OCI-M2 (cell line): Measurements from ENCODE around the gene EEF1E1.

Experiments
- DNase-seq: peaks from one replicate; lab custom pipeline; 2025; ENCODE audit not compliant: unreplicated experiment; lab: John Stamatoyannopoulos, UW

Gene EEF1E1

DNA sequence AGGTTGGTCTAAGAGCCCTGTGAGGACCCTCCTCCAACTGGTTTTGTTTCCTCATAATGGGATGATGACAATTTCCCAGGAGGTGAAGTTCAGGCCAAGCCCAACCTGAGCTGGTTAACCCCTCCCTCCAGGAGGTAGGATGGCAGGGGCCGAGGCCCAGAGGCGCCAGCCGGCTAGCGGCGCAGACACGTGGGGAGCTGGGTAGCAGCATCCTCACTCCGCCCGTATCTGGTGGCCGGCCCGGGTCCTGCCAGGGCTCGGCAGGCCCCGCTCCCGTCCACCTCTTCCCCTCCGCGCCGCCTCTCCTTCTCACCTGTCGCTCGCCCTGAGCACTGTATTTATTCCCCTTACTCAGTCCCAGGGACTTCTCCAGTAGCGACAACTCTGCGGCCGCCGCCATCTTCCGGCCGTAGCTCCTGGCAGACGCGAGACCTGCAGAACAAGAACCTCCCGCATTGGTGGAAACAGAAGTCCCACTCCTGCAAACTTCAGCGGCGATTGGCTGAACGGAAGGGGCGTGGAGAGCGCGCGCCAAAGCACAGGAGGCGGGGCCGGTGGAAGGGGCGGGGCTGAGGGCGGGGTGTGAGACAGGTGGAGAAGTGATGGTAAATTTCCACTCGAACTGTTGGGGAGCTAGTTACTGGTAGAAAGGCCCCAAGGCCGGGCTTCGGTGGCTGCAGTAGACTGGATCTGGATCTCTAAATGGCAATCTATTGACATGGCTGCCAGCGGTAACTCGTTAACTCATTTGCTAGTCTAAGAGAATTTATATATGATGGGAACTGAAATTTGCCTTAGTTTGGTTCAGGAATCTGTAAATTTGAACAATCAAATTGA, at the start of gene EEF1E1:
Gene EEF1E1, minus strand, starts transcription at position 427 of the 837 bp plus-strand sequence. Its CDS starts 27 bp downstream, at position 400.
- DNase-seq, result peak; percentile 80

DNA sequence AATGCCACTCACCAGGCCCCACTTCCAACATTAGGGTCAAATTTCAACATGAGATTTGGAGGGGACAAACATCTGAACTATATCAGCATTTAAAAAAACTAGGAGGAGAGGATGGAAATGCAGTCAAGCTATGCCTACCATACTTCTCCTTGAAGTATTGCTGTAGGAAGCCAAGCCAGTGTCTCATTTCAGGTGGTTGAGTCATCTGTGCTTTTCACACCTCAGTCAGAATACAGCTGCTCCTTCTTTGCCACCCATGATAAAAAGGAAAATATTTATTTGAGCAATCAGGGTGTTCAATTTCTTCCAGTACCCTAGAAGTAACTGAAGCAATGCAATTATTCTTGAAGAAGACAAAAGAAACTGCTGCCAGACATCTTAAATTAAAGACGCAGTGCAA, 47.0 kb upstream of the EEF1E1 start:
- DNase-seq, result no peak

DNA sequence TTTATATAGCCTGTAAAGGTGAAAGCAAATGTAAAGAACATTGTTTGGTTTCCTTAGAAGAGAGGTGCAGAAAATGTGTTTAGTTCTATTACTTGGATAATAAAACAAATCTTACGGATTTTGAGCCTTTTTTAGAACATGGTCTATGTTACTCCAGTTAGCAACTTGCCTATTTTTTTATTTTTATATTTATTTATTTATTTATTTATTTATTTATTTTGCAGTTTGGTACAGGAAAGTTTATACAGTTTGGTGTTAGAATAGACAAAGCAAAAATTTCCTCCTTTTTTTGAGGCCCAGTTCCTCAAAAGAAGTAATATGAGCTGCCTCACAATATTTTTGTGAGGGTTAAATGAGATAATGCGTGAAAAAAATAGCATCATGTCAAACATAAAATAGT, 41.6 kb upstream of the EEF1E1 start:
- DNase-seq, result no peak

DNA sequence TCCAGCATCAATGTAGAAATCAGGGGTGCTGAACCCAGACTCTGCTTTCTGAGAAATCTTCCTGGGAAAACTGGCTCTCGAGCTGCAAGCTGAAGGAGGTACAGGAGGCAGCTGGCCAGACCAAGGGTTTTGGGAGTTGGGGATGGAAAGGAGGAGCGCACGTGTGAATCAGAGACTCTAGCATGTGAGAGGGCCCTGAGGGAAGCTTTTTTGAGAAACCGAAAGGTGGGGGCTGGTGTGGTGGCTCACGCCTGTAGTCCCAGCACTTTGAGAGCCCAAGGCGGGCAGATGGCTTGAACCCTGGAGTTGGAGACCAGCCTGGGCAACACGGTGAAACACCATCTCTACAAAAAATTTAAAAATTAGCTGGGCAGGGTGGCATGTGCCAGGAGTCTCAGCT, 37.1 kb upstream of the EEF1E1 start:
- DNase-seq, result no peak

DNA sequence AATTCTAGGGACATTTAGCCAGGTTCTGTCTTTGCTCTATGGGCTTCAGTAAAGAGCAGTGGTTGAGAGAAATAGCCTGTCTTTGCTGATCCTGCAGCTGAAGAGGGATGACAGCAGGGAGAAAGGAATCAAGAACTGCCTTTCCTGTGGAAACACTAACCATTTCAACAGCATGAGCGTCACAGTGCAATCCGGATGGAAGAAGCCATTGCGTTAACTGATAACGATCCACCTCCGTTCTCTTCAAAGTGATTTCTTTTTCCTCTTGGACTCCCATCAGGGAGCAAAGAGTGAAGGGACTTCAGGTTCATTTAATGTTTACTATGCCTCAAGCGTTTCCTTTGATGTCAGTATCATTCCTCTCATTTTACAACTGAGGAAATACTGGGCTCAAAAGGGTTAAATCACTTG, 35.2 kb upstream of the EEF1E1 start:
- no peak for DNase-seq

DNA sequence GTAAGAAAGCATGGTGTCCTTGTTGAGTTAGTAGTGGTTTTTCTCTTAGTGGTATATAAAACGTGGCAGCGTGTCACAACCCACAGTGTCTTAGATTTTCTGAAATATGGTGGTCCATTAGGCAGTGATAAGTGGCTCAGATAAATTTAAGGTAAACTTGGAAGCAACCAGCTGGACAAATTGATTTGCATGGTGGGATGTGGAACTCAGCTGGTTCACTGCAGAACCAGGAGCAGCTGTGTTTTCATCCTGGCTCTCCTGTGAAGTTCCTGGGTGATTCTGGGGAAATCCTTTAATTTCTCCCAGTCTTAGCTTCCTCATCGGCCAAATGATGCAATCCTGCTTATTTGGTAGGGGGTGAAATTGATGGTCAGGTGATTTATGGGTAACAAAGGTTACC, 32.9 kb upstream of the EEF1E1 start:
- no peak for DNase-seq

DNA sequence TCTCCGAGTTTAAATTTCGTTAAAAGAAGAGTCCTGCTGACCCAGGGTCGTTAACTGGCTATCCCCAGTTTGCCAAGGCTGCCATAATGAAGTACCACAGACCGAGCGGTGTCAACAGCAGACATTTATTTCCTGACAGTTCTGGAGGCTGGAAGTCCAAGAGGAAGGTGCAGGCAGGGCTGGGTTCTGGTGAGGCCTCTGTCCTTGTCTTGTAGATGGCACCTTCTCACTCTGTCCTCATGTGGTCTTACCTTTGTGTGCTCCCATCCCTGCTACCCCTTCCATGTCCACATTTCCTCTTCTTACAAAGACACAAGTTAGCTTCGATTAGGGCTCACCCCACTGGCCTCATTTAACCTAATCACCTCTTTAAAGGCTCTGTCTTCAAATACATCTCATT, 29.8 kb upstream of the EEF1E1 start:
- no peak for DNase-seq

DNA sequence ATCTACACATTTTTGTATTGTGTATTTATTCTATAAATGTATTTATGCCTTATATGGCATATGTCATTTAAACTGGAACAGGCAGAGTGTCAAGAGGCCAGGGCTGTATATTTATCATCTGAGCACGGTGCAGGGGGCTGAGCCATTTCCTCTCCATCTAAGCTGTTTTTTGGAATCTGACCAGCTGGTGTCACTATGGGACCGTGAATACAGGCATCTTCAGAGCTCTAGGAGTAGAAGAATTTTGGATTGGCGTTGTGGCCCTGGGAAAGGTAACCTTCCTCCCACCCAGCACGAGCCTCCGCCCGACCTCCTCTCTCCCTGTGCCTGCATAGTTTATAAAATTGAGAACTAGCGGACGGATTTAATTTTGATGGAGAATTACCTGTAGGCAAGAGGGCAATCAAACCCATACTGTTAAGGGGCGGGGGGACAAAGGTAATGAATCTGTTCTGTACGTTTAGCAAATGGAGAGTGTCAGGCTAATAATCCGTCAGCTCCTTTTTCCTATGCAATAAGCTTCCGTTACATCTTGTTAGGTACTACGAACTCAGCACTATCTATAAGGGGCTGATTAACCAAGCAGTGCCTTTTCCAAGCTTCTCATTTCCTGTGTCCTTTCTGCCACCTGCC, 29.0 kb upstream of the EEF1E1 start:
- DNase-seq, result peak; percentile 34

DNA sequence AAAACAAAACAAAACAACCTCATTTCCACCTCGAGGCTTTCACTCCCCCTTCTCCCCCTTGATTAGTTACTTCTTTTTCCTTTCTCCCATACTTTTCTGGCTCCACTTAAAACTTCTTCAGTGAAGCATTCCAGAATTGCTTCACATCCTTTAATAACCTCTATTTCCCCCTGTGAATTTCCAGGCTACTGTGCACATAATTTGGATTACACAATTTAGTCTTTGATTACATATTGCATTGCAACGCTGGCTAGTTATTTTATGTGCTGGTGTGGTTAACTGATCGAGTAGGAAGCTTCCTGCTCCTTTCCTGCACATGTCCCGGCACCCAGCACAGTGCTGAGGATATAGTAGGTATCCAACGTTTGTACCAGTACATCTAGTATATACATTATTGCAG, 28.1 kb upstream of the EEF1E1 start:
- no peak for DNase-seq

DNA sequence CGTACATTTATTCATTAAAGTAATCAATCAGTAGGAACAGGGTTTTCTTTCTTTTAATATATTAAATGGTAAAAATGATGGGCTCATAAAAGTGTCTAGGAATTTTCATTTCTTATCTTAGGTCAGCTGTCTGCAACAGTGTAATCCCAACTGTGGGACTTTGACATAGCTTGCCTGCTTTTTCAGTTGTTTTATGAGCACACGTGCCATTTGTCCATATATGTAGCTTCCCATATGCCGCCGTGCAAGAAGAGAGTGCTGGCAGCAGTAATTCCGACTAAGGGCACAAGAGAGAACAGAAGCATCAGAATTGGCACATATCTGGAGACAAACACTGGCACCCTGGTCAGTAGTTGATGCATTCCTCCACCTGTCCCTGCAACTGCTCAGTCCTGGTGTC, 20.9 kb upstream of the EEF1E1 start:
- DNase-seq, result no peak

DNA sequence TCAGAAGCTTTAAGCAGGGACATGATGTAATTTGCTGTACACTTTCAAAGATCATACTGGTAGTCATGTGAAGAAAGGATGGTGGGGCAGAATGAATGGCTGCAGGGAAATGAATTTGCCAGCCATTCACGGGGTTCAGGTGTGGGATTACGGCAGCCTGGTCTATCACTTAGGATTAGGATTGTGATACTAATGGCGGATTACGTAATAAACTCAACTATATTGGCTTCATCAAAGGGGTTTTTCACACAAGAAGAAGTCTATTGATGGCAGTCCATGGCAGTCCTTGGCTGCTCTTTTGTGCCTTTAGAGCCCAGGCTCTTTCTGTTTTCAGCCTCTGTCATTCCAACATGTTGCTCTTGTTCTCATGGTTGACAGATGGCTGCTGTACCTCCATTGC, 12.6 kb upstream of the EEF1E1 start:
- no peak for DNase-seq

DNA sequence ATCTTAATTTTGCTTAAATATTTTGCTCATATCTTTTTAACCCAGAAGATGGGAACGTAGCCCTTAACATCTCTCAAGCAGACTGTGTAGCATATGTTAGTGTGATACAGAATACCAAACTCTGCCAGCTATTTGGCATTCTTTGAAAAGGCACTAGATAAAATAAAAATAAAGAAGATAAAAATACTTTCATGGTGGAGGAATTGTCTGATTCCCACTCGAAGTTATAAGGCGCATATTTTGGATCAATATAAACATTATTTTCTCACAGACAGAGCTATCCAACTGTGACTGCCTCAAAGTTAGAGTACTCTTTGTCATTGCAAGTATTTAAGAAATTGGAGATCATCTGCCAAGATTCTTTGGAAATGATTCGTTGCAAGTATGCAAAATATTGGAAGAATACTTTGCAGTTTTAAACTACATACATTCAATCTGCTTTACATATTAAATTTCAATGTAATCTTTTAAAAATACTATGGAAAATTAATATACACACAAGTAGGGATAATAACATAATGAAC, 10.8 kb upstream of the EEF1E1 start:
- DNase-seq, result no peak

DNA sequence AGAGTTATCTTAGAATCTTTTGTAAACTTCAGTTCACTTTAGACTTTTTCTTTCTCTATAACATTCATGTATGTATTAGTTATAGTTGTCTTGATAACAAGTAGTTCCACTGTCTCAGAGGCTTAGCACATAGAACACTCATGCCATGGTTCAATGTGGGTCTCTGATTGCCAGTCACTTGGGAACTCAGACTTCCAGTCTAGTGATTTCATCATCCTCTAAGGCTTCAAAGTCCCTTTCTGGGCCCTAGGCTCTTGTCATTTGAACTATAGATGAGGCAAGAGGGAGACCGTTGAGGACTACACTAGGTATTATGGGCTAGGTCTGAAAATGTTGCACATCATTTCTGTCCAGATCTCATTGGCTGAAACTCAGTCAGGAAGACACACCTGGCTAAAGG, 8.4 kb upstream of the EEF1E1 start:
- no peak for DNase-seq

DNA sequence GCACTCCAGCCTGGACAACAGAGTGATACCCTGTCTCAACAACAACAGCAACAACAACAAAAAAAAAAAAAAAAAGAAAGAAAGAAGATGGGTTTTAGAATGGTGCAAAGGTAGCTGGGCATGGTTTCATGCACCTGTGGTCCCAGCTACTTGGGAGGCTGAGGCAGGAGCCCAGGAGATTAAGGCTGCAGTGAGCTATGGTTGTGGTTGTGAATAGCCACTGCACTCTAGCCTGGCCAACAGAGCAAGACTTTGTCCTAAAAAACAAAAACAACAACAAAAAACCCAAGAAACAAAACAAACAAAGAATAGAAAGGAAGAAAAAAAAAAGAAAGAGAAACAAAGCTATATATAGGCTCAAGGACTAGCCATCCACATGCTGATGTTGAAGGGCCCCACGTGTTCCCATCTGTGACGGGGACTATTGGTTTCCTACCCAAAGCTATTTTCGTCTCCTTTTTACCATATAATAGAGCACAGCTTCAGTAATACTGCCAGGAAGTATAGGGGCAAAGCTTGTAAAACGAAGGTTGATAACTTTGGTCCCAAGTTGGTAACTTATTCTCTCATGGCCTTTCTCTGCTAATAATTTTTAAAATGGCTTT, 7.9 kb upstream of the EEF1E1 start:
- no peak for DNase-seq

DNA sequence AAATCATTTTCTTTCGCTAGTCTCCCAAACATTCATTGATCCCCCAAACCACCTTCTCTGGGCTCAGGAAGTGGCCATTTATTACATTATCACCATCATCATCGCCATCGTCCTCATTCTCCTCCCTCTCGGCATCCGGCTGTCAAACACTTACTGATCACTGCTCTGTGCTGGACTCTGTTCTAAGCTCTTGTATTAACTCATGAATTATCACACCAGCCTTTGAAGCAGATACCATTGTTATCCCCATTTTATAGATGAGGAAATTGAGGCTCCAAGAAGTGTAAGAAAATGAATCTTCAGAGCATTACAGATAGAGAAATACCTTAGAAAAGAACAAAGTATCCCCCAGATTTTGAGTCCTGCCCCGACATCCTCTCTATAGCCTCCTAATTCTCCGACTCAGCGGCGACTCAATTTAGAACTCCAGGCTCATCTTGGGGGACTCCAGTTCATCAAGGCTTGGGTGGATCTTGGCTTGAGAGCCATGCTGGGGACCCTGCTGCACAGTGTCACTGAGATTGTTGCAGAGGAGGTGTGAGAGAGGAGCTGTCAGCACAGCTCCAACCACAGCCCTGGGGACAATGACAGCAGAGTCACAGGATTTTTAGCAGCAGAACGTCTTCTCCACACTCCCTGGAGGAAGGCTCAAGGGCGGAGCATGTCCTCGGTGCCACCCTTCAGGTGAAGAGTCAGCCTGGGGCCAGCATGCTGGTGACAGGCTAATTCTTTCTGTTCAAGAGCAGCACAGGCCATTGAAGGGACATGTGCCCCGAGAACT, 6.6 kb upstream of the EEF1E1 start:
- no peak for DNase-seq

DNA sequence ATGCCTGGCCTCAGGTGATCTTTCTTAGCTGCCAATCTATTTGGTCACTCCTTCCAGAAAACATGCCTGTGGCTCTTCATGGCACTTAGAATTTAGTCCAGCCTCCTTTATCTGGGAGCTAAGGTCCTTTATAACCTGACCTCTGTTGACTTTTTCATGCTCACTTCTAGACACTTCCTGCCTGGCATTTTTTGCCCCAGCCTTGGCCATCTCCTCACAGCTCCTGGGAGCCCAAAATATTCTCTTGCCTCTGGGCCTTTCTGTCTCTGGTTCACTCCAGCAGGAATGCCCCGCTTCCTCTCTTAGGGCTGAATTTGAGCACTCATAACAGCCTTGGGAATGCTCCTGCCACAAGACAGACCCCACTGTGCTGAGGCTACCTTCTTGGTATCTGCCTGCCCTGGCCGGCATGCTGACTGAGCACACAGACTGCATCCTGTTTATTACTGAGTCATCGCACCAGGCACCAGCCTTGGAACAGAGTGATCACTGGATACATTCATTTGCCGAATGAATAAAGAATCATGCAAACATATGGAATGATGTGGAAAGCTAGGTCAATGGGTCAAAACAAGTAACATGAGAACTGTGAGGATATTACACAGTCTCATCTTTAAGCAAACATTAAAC, 5.8 kb upstream of the EEF1E1 start:
- no peak for DNase-seq

DNA sequence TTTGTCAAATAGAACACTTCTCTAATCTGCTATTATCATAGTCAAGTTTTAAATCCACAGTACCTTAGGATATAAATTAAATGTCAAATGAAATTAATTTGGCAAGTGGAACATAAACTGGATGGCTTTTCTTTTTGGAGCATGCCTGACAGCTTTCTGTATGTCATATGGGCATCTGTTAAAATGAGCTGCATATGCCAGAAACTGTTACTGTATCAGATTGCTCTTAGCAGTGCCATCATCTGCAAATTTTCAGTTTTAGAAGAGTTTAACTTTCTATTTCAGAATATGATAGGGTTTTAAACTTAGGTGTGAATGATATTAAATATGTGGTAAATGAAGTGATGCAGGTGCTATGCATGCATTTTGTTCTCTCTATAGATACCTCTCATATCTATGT, 3.4 kb upstream of the EEF1E1 start:
- no peak for DNase-seq

DNA sequence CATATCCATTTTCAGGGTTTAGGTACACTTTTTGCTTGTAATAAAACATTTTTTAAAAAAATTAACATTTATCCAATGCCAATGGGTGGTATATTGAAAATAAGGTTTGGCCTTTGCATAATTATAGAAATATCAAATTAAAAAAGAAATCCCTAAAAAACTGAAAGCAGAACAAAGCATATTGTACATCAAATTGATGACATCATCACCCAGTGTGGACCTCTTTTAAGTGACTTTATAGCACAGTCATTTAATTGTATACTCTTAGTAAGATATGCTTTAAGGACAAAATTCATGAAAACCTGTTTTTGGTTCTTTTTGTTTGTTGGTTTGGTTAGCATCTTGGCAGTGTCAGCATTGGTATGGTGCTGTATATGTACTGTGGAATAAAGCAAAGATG, 1.4 kb upstream of the EEF1E1 start:
- no peak for DNase-seq

DNA sequence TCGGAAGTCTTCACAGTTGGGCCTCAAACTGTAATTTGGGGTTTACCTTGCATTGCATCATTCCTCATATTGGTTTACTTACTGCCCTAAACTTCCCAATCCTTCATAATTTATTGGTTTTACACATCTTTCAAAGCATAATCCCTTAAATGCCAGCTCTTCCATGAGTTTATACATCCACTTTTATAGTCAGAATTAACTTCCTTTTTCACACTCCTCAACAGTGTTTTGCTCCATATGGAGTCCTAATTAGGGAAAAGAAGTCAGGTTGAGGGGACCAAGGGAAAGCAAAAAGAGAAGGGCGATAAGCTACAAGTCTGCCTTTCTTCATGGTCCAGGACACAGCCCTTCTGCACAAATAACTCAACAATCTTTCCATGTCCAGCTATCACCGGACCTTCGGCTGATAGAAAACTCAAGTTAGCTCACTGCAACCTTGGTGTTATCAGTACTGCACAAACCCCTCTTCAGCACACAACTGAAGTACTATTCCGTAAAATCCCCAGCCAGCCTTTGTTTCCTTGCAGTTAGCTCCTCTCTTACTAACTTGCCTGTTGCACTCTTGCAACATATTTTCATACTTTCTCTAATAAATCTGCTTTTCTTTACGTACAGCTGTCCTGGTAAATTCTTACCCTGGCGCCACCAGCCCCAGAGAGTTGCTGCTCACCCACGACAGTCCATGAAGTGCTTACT, 2.0 kb downstream of the EEF1E1 start:
- peak; percentile 44 for DNase-seq

DNA sequence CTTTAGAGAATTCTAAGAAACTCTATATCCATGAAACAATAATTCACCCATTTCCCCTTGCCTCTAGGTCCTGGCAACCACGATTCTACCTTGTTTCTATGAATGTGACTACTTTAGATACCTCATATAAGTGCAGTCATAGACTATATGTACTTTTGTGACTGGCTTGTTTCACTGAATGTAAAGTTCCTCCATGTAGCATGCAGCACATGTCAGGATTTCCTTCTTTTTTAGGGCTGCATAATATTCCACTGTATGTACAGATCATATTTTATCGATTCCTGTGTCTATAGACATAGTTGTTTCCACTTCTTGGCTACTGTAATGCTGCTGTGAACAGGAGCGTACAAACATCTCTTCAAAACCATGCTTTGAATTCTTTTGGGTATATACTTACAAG, 11.7 kb downstream of the EEF1E1 start:
- no peak for DNase-seq
